ENCODE data around the gene SERHL2.

GRCh38 chr22:42608136-42608822 lies 54.5 kb downstream of the SERHL2 start:
- TF ChIP-seq, protein P1, sequence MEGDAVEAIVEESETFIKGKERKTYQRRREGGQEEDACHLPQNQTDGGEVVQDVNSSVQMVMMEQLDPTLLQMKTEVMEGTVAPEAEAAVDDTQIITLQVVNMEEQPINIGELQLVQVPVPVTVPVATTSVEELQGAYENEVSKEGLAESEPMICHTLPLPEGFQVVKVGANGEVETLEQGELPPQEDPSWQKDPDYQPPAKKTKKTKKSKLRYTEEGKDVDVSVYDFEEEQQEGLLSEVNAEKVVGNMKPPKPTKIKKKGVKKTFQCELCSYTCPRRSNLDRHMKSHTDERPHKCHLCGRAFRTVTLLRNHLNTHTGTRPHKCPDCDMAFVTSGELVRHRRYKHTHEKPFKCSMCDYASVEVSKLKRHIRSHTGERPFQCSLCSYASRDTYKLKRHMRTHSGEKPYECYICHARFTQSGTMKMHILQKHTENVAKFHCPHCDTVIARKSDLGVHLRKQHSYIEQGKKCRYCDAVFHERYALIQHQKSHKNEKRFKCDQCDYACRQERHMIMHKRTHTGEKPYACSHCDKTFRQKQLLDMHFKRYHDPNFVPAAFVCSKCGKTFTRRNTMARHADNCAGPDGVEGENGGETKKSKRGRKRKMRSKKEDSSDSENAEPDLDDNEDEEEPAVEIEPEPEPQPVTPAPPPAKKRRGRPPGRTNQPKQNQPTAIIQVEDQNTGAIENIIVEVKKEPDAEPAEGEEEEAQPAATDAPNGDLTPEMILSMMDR (IDR thresholded peaks at IDR 0.05): no peak
- no peak for TF ChIP-seq POLR2A (IDR thresholded peaks at IDR 0.05)
- no peak for TF ChIP-seq EP300 (IDR thresholded peaks at IDR 0.05)
- no peak for TF ChIP-seq POLR2AphosphoS5 (IDR thresholded peaks at IDR 0.05)

Data from gastroesophageal sphincter (tissue), 3 donors.